Renal pelvis (tissue), 4 donors: ENCODE measurements around the gene SIRPB2. TPM values are rescaled to one million over a fixed set of nuclear protein-coding genes. Genes with fewer than 3 reads are reported as not detected.
A peak's percentile ranks its signal among the peaks of the same experiment; 100 is the strongest.

Experiments
- DNase-seq: peaks from one replicate; pipeline ENCODE4 v3.0.0-alpha.2; 2013
- polyA plus RNA-seq, 3 donors: library from polyadenylated mRNA; unstranded; fragments of 120-200 nt; gene quantifications; one replicate each; pipeline ENCODE4 v1.2.1, GENCODE V29; 2013; ENCODE audit not compliant: insufficient read length in 3 of 3

The SIRPB2 gene
- polyA plus RNA-seq, 3 donors: 0.80 to 1.1 (median 1.0) TPM

GRCh38 chr20:1442304-1442703, 48.9 kb downstream of the SIRPB2 start:
- no peak for DNase-seq

- DNase-seq: no peak
Measured at GRCh38 chr20:1441133-1441532, 50.1 kb downstream of the SIRPB2 start.

GRCh38 chr20:1440024-1440423, 51.2 kb downstream of the SIRPB2 start:
- DNase-seq: no peak

- no peak for DNase-seq
Measured at GRCh38 chr20:1438361-1438760, 52.9 kb downstream of the SIRPB2 start.

- DNase-seq: peak; percentile 51
Measured at GRCh38 chr20:1437235-1437904, 53.9 kb downstream of the SIRPB2 start.

- no peak for DNase-seq
Measured at GRCh38 chr20:1436263-1436662, 55.0 kb downstream of the SIRPB2 start.

- DNase-seq: no peak
Measured at GRCh38 chr20:1435337-1435699, 55.9 kb downstream of the SIRPB2 start.

- no peak for DNase-seq
Measured at GRCh38 chr20:1434571-1435336, 56.5 kb downstream of the SIRPB2 start.

GRCh38 chr20:1431158-1431557, 60.1 kb downstream of the SIRPB2 start:
- DNase-seq: no peak

GRCh38 chr20:1430004-1430451, 61.2 kb downstream of the SIRPB2 start:
- DNase-seq: no peak

GRCh38 chr20:1429143-1429728, 62.0 kb downstream of the SIRPB2 start:
- no peak for DNase-seq

GRCh38 chr20:1427457-1428054, 63.7 kb downstream of the SIRPB2 start:
- no peak for DNase-seq

- DNase-seq: no peak
Measured at GRCh38 chr20:1426231-1426849, 64.9 kb downstream of the SIRPB2 start.

Other genes starting within 250 kb of the SIRPB2 start
- gene SNPH, start 225.1 kb downstream of the SIRPB2 start, polyA plus RNA-seq: 1 to 10 TPM; 3.2 to 4.0 (median 3.2) TPM
- 1 to 10 TPM; 2.5 to 3.5 (median 3.4) TPM for gene SDCBP2, start 162.3 kb downstream of the SIRPB2 start, polyA plus RNA-seq
- 100 to 1,000 TPM; 340 to 380 (median 358) TPM for gene FKBP1A, start 98.4 kb downstream of the SIRPB2 start, polyA plus RNA-seq
- 100 to 1,000 TPM; 109 to 111 (median 111) TPM for gene NSFL1C, start 24.6 kb downstream of the SIRPB2 start, polyA plus RNA-seq
- gene SIRPD, start 66.3 kb upstream of the SIRPB2 start, polyA plus RNA-seq: under 1 TPM in 1 of 3 donors, not detected in 2; 0.09 TPM
- gene SIRPB1, start 128.6 kb upstream of the SIRPB2 start, polyA plus RNA-seq: 1 to 10 TPM in 1 of 3 donors, under 1 TPM in 2; 0.18 to 1.5 (median 0.25) TPM
- gene SIRPG, start 166.4 kb upstream of the SIRPB2 start, polyA plus RNA-seq: not detected